K562 (cell line): ENCODE measurements around the gene SLC19A1. TPM values are rescaled to one million over a fixed set of nuclear protein-coding genes. Genes with fewer than 3 reads are reported as not detected.

Experiments used
- ADNP ChIP-seq: fragments of 200-800 bp; sonication (Bioruptor generic); IDR thresholded peaks from 2 replicates; pipeline ENCODE4 v1.6.1; 2016; ENCODE audit warnings: missing genetic modification characterization, missing compliant biosample characterization
- CEBPB ChIP-seq: fragments of 450-650 bp; IDR thresholded peaks from 2 replicates; pipeline ENCODE4 v1.6.1; 2016; ENCODE audit warnings: missing genetic modification characterization, missing compliant biosample characterization
- DDX20 ChIP-seq: fragments of 450-650 bp; IDR thresholded peaks from 2 replicates; pipeline ENCODE4 v1.6.1; 2016; ENCODE audit warnings: missing genetic modification characterization, low read depth, mild to moderate bottlenecking, missing compliant biosample characterization, moderate library complexity
- ETV1 ChIP-seq: fragments of 450-650 bp; conservative IDR thresholded peaks from 2 replicates; pipeline ENCODE4 v1.6.1; 2016; ENCODE audit warnings: missing genetic modification characterization, control low read depth, low read depth, missing compliant biosample characterization
- EWSR1 ChIP-seq: fragments of 450-650 bp; IDR thresholded peaks from 2 replicates; pipeline ENCODE4 v1.6.1; 2018; ENCODE audit warnings: borderline replicate concordance, mild to moderate bottlenecking, low read depth, moderate library complexity; ENCODE audit not compliant: partially characterized antibody
- HBP1 ChIP-seq: fragments of 450-650 bp; formaldehyde crosslinking; IDR thresholded peaks from 2 replicates; pipeline ENCODE4 v1.4.0; 2022; ENCODE audit warnings: missing genetic modification characterization
- HNRNPL ChIP-seq: fragments of 200-400 bp; formaldehyde crosslinking; IDR thresholded peaks from 2 replicates; pipeline ENCODE4 v1.6.1; 2017; ENCODE audit warnings: low read depth, mild to moderate bottlenecking, low read length
- IRF2 ChIP-seq: sonication (generic); formaldehyde crosslinking; IDR thresholded peaks from 2 replicates; pipeline ENCODE4 v1.8.1; 2022; ENCODE audit warnings: mild to moderate bottlenecking, missing genetic modification reagents
- KDM5B ChIP-seq: fragments of 200-600 bp; sonication (generic); IDR thresholded peaks from 2 replicates; pipeline ENCODE4 v1.6.1; 2012; ENCODE audit warnings: low read depth, mild to moderate bottlenecking, moderate library complexity, low read length, control low read depth, inconsistent platforms; ENCODE audit not compliant: insufficient replicate concordance
- SMAD2 ChIP-seq: fragments of 150-350 bp; IDR thresholded peaks from 2 replicates; pipeline ENCODE4 v1.6.1; 2014; ENCODE audit warnings: low read depth, mild to moderate bottlenecking, low read length
- SMC3 ChIP-seq: conservative IDR thresholded peaks from 2 replicates; pipeline ENCODE4 v1.6.1; 2011; ENCODE audit warnings: low read depth, low read length, improper control_type of control experiment; ENCODE audit not compliant: insufficient read depth
- TAF7 ChIP-seq: fragments of 450-650 bp; IDR thresholded peaks from 2 replicates; pipeline ENCODE4 v1.6.1; 2016; ENCODE audit warnings: missing genetic modification characterization, missing compliant biosample characterization
- TAL1 ChIP-seq: fragments of 450-650 bp; IDR thresholded peaks from 2 replicates; pipeline ENCODE4 v1.6.1; 2016; ENCODE audit warnings: mild to moderate bottlenecking
- TBL1XR1 ChIP-seq, 2 experiments: IDR thresholded peaks; 2 replicates each; pipeline ENCODE4 v1.6.1; 2012; ENCODE audit warnings: improper control_type of control experiment in 2 of 2, low read length in 2 of 2, mild to moderate bottlenecking in 1 of 2
- UBTF ChIP-seq, 2 experiments: IDR thresholded peaks; 2 replicates each; pipeline ENCODE4 v1.6.1; 2012; ENCODE audit warnings: improper control_type of control experiment in 2 of 2, low read depth in 2 of 2, low read length in 2 of 2, borderline replicate concordance in 1 of 2
- ZNF197 ChIP-seq: fragments of 200-800 bp; sonication (Bioruptor generic); IDR thresholded peaks from 2 replicates; pipeline ENCODE4 v1.6.1; 2016; ENCODE audit warnings: low read depth, missing genetic modification characterization, missing compliant biosample characterization
- ZNF3 ChIP-seq: fragments of 250-450 bp; sonication (Bioruptor Pico); IDR thresholded peaks from 2 replicates; pipeline ENCODE4 v1.5.0; 2021; ENCODE audit warnings: mild to moderate bottlenecking, moderate library complexity
- ZNF766 ChIP-seq: fragments of 200-800 bp; sonication (Bioruptor generic); conservative IDR thresholded peaks from 2 replicates; pipeline ENCODE4 v1.6.1; 2016; ENCODE audit warnings: missing genetic modification characterization, missing compliant biosample characterization
- ZNF778 ChIP-seq: fragments of 450-650 bp; formaldehyde crosslinking; IDR thresholded peaks from 2 replicates; pipeline ENCODE4 v1.4.0; 2020; ENCODE audit warnings: mild to moderate bottlenecking, moderate library complexity
- polyA plus RNA-seq, 8 experiments: library from polyadenylated mRNA; depleted of rRNA in 4 of 8; stranded (reverse) in 5 of 8; unstranded in 3 of 8; fragments of >200 nt; fragmentation: Nextera tagmentation in 2 of 8; fragmentation: Illumina TruSeq in 1 of 8; extraction: Ambion mirVana in 2 of 8; extraction: Trizol in 1 of 8; gene quantifications; 2 replicates each; pipeline versions ENCODE4 v1.2.1 to v1.2.3, GENCODE V29; 2011 to 2014; ENCODE audit warnings: inconsistent platforms in 1 of 8, missing spikeins in 1 of 8
- total RNA-seq, 7 experiments: library from RNA; depleted of rRNA in 6 of 7; stranded (reverse); fragments of >200 nt in 6 of 7; fragmentation: Illumina TruSeq in 2 of 7; extraction: Trizol in 2 of 7; gene quantifications; 2 replicates each; pipeline versions ENCODE4 v1.2.1 to v1.2.3, GENCODE V29; 2011 to 2021; ENCODE audit warnings: low replicate concordance in 1 of 7

SLC19A1 gene
- total and polyA plus RNA-seq, 9 of the 15 experiments (the other 6 are each of a cell fraction or from before 2014, with no cell fraction given): 0.65 to 88.7 (median 12.0) TPM

GRCh38 chr21:45591619-45592207, 49.5 kb upstream of the SLC19A1 start (continued):
- TF ChIP-seq TAL1 (no peak), CEBPB (no peak), EWSR1 (no peak), KDM5B (no peak), TAF7 (tag) (peak; percentile 62), ZNF3 (CRISPR knock-in tag) (no peak), ETV1 (tag) (no peak), DDX20 (tag) (no peak), ZNF778 (no peak), IRF2 (CRISPR knock-in tag) (no peak), TBL1XR1 (IDR thresholded peaks at IDR 0.05; ENCODE audit: low read length in 2 of 2) (no peak), UBTF (IDR thresholded peaks at IDR 0.05; ENCODE audit: borderline replicate concordance in 1 of 2, low read depth in 2 of 2, low read length in 2 of 2) (no peak), HNRNPL (no peak), ZNF197 (CRISPR knock-in tag) (no peak), SMC3 (no peak), ADNP (peak; percentile 65), SMAD2 (no peak), HBP1 (CRISPR knock-in tag) (peak; percentile 82), ZNF766 (CRISPR knock-in tag) (no peak)
